MG63 (cell line): ENCODE measurements around the gene NPIPB6. TPM values are rescaled to one million over a fixed set of nuclear protein-coding genes. Genes with fewer than 3 reads are reported as not detected.

ENCODE experiments used
- DNase-seq: peaks from one replicate; pipeline ENCODE4 v3.0.0-alpha.2; 2020
- H3K27me3 ChIP-seq: fragments of 250-450 bp; sonication (Bioruptor Pico); 2 replicates; pipeline ENCODE4 v1.5.1; 2020; ENCODE audit warnings: mild to moderate bottlenecking, moderate library complexity
- H3K36me3 ChIP-seq: fragments of 250-450 bp; sonication (Bioruptor Pico); 2 replicates; pipeline ENCODE4 v1.5.1; 2020; ENCODE audit warnings: mild to moderate bottlenecking, moderate library complexity
- H3K4me3 ChIP-seq: fragments of 250-450 bp; sonication (Bioruptor Pico); 2 replicates; pipeline ENCODE4 v1.5.1; 2020; ENCODE audit warnings: mild to moderate bottlenecking, moderate library complexity
- H3K9me3 ChIP-seq: fragments of 250-450 bp; sonication (Bioruptor Pico); 2 replicates; pipeline ENCODE4 v1.5.1; 2020; ENCODE audit warnings: mild to moderate bottlenecking, moderate library complexity
- total RNA-seq: library from RNA; depleted of rRNA; stranded (reverse); fragments of >200 nt; shearing (Covaris generic); gene quantifications from 2 replicates; pipeline ENCODE4 v1.2.3, GENCODE V29; 2014; ENCODE audit warnings: low replicate concordance

NPIPB6 gene
- total RNA-seq, 1 experiment from 2014 or later, result not detected

- peaks cover 27% of the 10 kb centered on the region for H3K27me3 ChIP-seq
- no peaks in the 10 kb centered on the region for H3K36me3 ChIP-seq
- no peak overlapping the region for H3K4me3 ChIP-seq
- H3K9me3 ChIP-seq, result no peaks in the 10 kb centered on the region
- no peak for DNase-seq
These were observed 53.4 kb downstream of the NPIPB6 start for GRCh38 chr16:28309811-28310311.

- H3K9me3 ChIP-seq, result no peaks in the 10 kb centered on the region
- DNase-seq, result no peak
- H3K27me3 ChIP-seq, result peaks cover 27% of the 10 kb centered on the region
- no peak overlapping the region for H3K4me3 ChIP-seq
- no peaks in the 10 kb centered on the region for H3K36me3 ChIP-seq
These were observed 54.3 kb downstream of the NPIPB6 start for GRCh38 chr16:28308794-28309584.

GRCh38 chr16:28307936-28308335 lies 55.4 kb downstream of the NPIPB6 start:
- no peaks in the 10 kb centered on the region for H3K36me3 ChIP-seq
- no peak for DNase-seq
- H3K9me3 ChIP-seq, result no peaks in the 10 kb centered on the region
- H3K27me3 ChIP-seq, result peaks cover 27% of the 10 kb centered on the region
- H3K4me3 ChIP-seq, result no peak overlapping the region

GRCh38 chr16:28304214-28304613 lies 59.1 kb downstream of the NPIPB6 start:
- peak; percentile 59 for DNase-seq
- Histone ChIP-seq H3K9me3 (no peaks in the 10 kb centered on the region), H3K4me3 (no peak overlapping the region)

GRCh38 chr16:28303132-28303531 lies 60.2 kb downstream of the NPIPB6 start:
- Histone ChIP-seq H3K4me3 (no peak overlapping the region), H3K9me3 (no peaks in the 10 kb centered on the region), H3K27me3 (peaks cover 17% of the 10 kb centered on the region), H3K36me3 (no peaks in the 10 kb centered on the region)
- DNase-seq, result no peak

More at GRCh38 chr16:28304214-28304613, 59.1 kb downstream of the NPIPB6 start:
- Histone ChIP-seq H3K36me3 (no peaks in the 10 kb centered on the region), H3K27me3 (peaks cover 25% of the 10 kb centered on the region)

GRCh38 chr16:28301620-28302019 lies 61.7 kb downstream of the NPIPB6 start:
- no peak for DNase-seq
- peaks cover 6% of the 10 kb centered on the region; the same call in 1 of the 2 replicates for H3K27me3 ChIP-seq
- no peaks in the 10 kb centered on the region for H3K36me3 ChIP-seq
- H3K4me3 ChIP-seq, result no peak overlapping the region
- no peaks in the 10 kb centered on the region for H3K9me3 ChIP-seq

GRCh38 chr16:28301154-28301553 lies 62.2 kb downstream of the NPIPB6 start:
- H3K4me3 ChIP-seq, result no peak overlapping the region
- DNase-seq, result no peak
- peaks cover 1% of the 10 kb centered on the region; the same call in 1 of the 2 replicates for H3K27me3 ChIP-seq
- H3K9me3 ChIP-seq, result no peaks in the 10 kb centered on the region
- no peaks in the 10 kb centered on the region for H3K36me3 ChIP-seq

- Histone ChIP-seq H3K9me3 (no peaks in the 10 kb centered on the region), H3K36me3 (no peaks in the 10 kb centered on the region), H3K4me3 (no peak overlapping the region), H3K27me3 (peaks cover 2% of the 10 kb centered on the region)
- DNase-seq, result no peak
These were observed 63.0 kb downstream of the NPIPB6 start for GRCh38 chr16:28300327-28300726.

- Histone ChIP-seq H3K27me3 (peaks cover 14% of the 10 kb centered on the region), H3K9me3 (no peaks in the 10 kb centered on the region), H3K4me3 (no peak overlapping the region), H3K36me3 (no peaks in the 10 kb centered on the region)
- no peak for DNase-seq
These were observed 64.8 kb downstream of the NPIPB6 start for GRCh38 chr16:28298511-28298878.

GRCh38 chr16:28297784-28298510 lies 65.4 kb downstream of the NPIPB6 start:
- no peaks in the 10 kb centered on the region for H3K36me3 ChIP-seq
- no peak overlapping the region for H3K4me3 ChIP-seq
- no peak for DNase-seq
- H3K27me3 ChIP-seq, result peaks cover 20% of the 10 kb centered on the region
- no peaks in the 10 kb centered on the region for H3K9me3 ChIP-seq

- H3K9me3 ChIP-seq, result no peaks in the 10 kb centered on the region
- H3K36me3 ChIP-seq, result no peaks in the 10 kb centered on the region
- no peak overlapping the region for H3K4me3 ChIP-seq
- DNase-seq, result no peak
- H3K27me3 ChIP-seq, result peaks cover 24% of the 10 kb centered on the region
These were observed 66.0 kb downstream of the NPIPB6 start for GRCh38 chr16:28297308-28297707.

- Histone ChIP-seq H3K36me3 (no peaks in the 10 kb centered on the region), H3K9me3 (no peaks in the 10 kb centered on the region), H3K27me3 (peaks cover 31% of the 10 kb centered on the region), H3K4me3 (no peak overlapping the region)
- DNase-seq, result no peak
These were observed 68.0 kb downstream of the NPIPB6 start for GRCh38 chr16:28295276-28295675.

- H3K9me3 ChIP-seq, result no peaks in the 10 kb centered on the region
- H3K4me3 ChIP-seq, result no peak overlapping the region
- H3K27me3 ChIP-seq, result peaks cover 36% of the 10 kb centered on the region
- H3K36me3 ChIP-seq, result no peaks in the 10 kb centered on the region
- no peak for DNase-seq
These were observed 69.1 kb downstream of the NPIPB6 start for GRCh38 chr16:28294201-28294600.

GRCh38 chr16:28293601-28293960 lies 69.7 kb downstream of the NPIPB6 start:
- no peak for DNase-seq
- H3K27me3 ChIP-seq, result peaks cover 42% of the 10 kb centered on the region
- no peaks in the 10 kb centered on the region for H3K36me3 ChIP-seq
- H3K4me3 ChIP-seq, result no peak overlapping the region
- no peaks in the 10 kb centered on the region for H3K9me3 ChIP-seq

GRCh38 chr16:28292731-28293600 lies 70.3 kb downstream of the NPIPB6 start:
- Histone ChIP-seq H3K4me3 (peak overlapping the region; percentile 28), H3K9me3 (no peaks in the 10 kb centered on the region), H3K27me3 (peaks cover 44% of the 10 kb centered on the region), H3K36me3 (no peaks in the 10 kb centered on the region)
- no peak for DNase-seq
